Kidney (tissue), 14 donors: ENCODE results near the gene ISOC2. TPM values are rescaled to one million over a fixed set of nuclear protein-coding genes. Genes with fewer than 3 reads are reported as not detected.
A peak's percentile ranks its signal among the peaks of the same experiment; 100 is the strongest.

Experiments used
- DNase-seq, 5 donors: peaks; one replicate each; pipeline ENCODE4 v3.0.0-alpha.2; 2013 to 2020
- FAIRE-seq: peaks from 2 replicates; lab custom pipeline; 2012; peaks lifted over from hg19 to GRCh38; lab: Jason Lieb, UNC
- H3K27ac ChIP-seq, 2 donors: one replicate each; pipeline ENCODE4 v1.7.0; 2013; ENCODE audit warnings: low read depth in 2 of 2, low read length in 2 of 2, inconsistent platforms in 1 of 2
- H3K27me3 ChIP-seq: one replicate; pipeline ENCODE4 v1.7.1; 2013; ENCODE audit warnings: low read length, inconsistent platforms; ENCODE audit not compliant: control insufficient read depth, insufficient read depth
- H3K36me3 ChIP-seq, 3 donors: one replicate each; pipeline versions ENCODE4 v1.7.0 to v1.7.1; 2013; ENCODE audit warnings: low read length in 3 of 3, control low read depth in 1 of 3, inconsistent platforms in 1 of 3; ENCODE audit not compliant: insufficient read depth in 3 of 3, control insufficient read depth in 2 of 3
- H3K4me1 ChIP-seq, 3 donors: one replicate each; pipeline versions ENCODE4 v1.7.0 to v1.7.1; 2013; ENCODE audit warnings: low read length in 3 of 3, inconsistent platforms in 1 of 3, low read depth in 1 of 3; ENCODE audit not compliant: control insufficient read depth in 2 of 3, insufficient read depth in 2 of 3
- H3K4me3 ChIP-seq, 3 donors: one replicate each; pipeline versions ENCODE4 v1.7.0 to v1.8.1; 2013; ENCODE audit warnings: low read length in 3 of 3, control low read depth in 1 of 3, inconsistent platforms in 1 of 3
- H3K9ac ChIP-seq, 3 donors: one replicate each; pipeline versions ENCODE4 v1.7.0 to v1.7.1; 2013; ENCODE audit warnings: low read length in 3 of 3, control low read depth in 1 of 3, inconsistent platforms in 1 of 3
- H3K9me3 ChIP-seq, 3 donors: one replicate each; pipeline versions ENCODE4 v1.7.0 to v1.7.1; 2013; ENCODE audit warnings: low read length in 3 of 3, control low read depth in 1 of 3, inconsistent platforms in 1 of 3; ENCODE audit not compliant: control insufficient read depth in 2 of 3, insufficient read depth in 1 of 3
- CTCF ChIP-seq: IDR thresholded peaks from 3 replicates; pipeline ENCODE4 v1.5.1; 2012; ENCODE audit warnings: mild to moderate bottlenecking, moderate library complexity, borderline replicate concordance; ENCODE audit not compliant: insufficient read depth; ENCODE audit errors: extremely low read depth
- intact Hi-C: fragments of 100-400 bp; cut with DNase I; formaldehyde crosslinking; loops from one replicate; pipeline ENCODE4 v1.11.1; 2022
- polyA plus RNA-seq: library from polyadenylated mRNA; stranded (reverse); fragments of 350-450 nt; fragmentation: Illumina TruSeq; extraction: RNeasy Lipid Tissue Mini Kit (QIAGEN cat#74804); gene quantifications from one replicate; pipeline ENCODE4 v1.2.3, GENCODE V29; 2014; ENCODE audit warnings: low read depth, low replicate concordance; ENCODE audit not compliant: insufficient read depth
- total RNA-seq: library from RNA; stranded (reverse); fragmentation: NEBNext Ultra II Directional; extraction: Animal tissue kit (Norgen Biotek cat#: 25700); gene quantifications from one replicate; pipeline ENCODE4 v1.2.1, GENCODE V29; 2021
- donor health status: control.
- donor health status: control.
- donor health status: control.
- donor health status: control.
- donor health status: control.
- donor health status: DM: yes; HTN: yes; CAD: no.
- donor health status: Normal renal cell carcinoma (clear cell type).

The ISOC2 gene
- total and polyA plus RNA-seq, 2 donors from 2014 or later, result 45.9 to 326 TPM

DNA sequence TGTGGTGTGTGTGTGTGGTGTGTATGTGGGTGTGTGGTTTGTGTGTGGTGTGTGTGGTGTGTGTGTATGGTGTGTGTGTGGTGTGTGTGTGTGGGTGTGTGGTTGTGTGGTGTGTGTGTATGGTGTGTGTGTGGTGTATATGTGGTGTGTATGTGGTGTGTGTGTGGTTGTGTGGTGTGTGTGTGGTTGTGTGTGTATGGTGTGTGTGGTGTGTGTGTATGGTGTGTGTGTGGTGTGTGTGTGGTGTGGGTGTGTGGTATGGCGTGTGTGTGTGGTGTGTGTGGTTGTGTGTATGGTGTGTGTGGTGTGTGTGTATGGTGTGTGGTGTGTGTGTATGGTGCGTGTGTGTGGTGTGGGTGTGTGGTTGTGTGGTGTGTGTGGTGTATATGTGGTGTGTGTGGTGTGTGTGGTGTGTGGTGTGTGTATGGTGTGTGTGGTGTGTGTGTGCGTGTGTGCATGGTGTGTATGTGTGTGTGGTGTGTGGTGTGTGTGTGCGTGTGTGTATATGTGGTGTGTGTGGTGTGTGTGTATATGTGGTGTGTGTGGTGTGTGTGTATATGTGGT, 27.0 kb downstream of the ISOC2 start:
- no peaks in the 10 kb centered on the region for H3K4me1 ChIP-seq
- no peak for DNase-seq
- no peak for TF ChIP-seq CTCF
- H3K27ac ChIP-seq, result no peak overlapping the region
- FAIRE-seq, result no peak
- intact Hi-C loops, result no loop called here
- H3K36me3 ChIP-seq, result no peaks in the 10 kb centered on the region
- H3K9me3 ChIP-seq, result no peaks in the 10 kb centered on the region
- peak overlapping the region in 1 of 3 donors; percentile 21 for H3K4me3 ChIP-seq
- peaks cover 17% of the 10 kb centered on the region for H3K27me3 ChIP-seq
- no peak overlapping the region for H3K9ac ChIP-seq

DNA sequence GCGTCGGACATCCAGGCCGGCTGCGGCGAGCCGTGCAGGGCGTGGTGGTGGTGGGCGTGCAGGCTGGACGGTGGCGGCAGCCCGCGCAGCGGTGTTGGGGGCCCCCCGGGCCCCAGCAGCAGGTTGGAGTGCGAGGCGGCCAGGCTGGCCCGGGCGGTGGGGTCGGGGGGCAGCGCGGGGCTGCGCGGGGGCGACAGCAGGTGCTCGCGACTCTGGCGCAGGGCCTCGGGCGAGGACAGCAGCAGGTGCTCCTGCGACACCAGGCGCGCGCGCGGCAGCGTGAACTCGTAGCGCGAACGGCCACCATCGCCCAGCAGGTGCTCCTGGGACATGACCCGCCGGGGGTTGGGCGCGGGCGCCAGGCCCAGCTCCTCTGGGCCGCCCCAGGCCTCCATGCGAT, 28.1 kb downstream of the ISOC2 start:
- TF ChIP-seq CTCF, result no peak
- Histone ChIP-seq H3K27me3 (peaks cover 12% of the 10 kb centered on the region), H3K36me3 (no peaks in the 10 kb centered on the region), H3K4me3 (no peak overlapping the region), H3K9me3 (no peaks in the 10 kb centered on the region), H3K27ac (no peak overlapping the region), H3K9ac (no peak overlapping the region), H3K4me1 (no peaks in the 10 kb centered on the region)
- FAIRE-seq (no peak), DNase-seq (no peak)
- intact Hi-C loops, result no loop called here

DNA sequence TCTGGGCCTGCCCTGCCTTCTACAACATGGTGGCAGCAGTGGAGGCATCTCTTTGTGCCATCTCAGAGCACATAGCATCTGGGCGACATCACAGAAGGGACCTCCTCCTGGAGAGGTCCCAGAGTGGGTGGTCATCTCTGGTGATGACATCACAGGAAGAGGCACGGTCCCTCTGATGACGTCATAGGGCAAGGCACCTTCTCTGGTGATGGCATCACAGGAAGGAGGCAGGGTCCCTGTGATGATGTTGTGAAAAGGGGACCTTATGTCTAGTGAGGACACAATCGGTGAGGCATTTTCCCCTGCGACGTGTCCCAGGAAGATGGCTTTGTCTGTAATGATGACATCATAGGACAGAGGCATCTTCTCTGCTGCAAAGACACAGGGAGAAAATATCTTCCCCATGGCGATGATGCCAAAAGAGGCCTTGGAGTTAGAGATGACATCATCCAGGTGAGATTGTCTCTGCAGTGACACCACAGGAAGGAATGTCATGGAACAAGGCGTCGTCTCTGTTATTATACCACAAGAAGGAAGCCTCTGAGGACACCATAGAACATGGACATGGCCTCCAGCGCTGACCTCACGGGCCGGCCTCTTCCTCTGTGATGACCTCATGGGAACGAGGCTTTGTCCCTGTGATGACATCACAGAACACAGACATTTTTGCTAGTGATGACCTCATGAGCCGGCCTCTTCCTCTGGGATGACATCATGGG, 29.0 kb downstream of the ISOC2 start:
- FAIRE-seq (no peak), DNase-seq (no peak)
- Histone ChIP-seq H3K9ac (no peak overlapping the region), H3K36me3 (no peaks in the 10 kb centered on the region), H3K4me1 (no peaks in the 10 kb centered on the region), H3K9me3 (no peaks in the 10 kb centered on the region), H3K4me3 (no peak overlapping the region), H3K27ac (no peak overlapping the region), H3K27me3 (peaks cover 12% of the 10 kb centered on the region)
- intact Hi-C loops, result no loop called here
- TF ChIP-seq CTCF, result no peak
